Measurements from ENCODE around the gene TXNDC17. TPM values are rescaled to one million over a fixed set of nuclear protein-coding genes. Genes with fewer than 3 reads are reported as not detected.
A peak's percentile ranks its signal among the peaks of the same experiment; 100 is the strongest.

Gene TXNDC17
- total and polyA plus RNA-seq, 9 of the 15 experiments (the other 6 are each of a cell fraction or from before 2014, with no cell fraction given): 108 to 759 (median 179) TPM

GRCh38 chr17:6651354-6651918 lies 10.6 kb downstream of the TXNDC17 start, which contains the start of the genes C17orf100 and MED31:
C17orf100 (plus strand) TSS chr17:6651762; CDS start chr17:6651914, 152 bp downstream.
MED31 (minus strand) TSS chr17:6651605; CDS start chr17:6651528, 77 bp downstream.
- peaks cover 29% of the 10 kb centered on the region for H3K36me3 ChIP-seq (ENCODE audit: control insufficient read depth, insufficient read depth, low read length)
- CTCF ChIA-PET (ENCODE audit: low intra/inter-chr PET ratio): no interaction called here
- peaks cover 3% of the 10 kb centered on the region for H3K9me1 ChIP-seq (ENCODE audit: control insufficient read depth, insufficient read depth, low read length)
- intact Hi-C loops (cut with micrococcal nuclease) (no loop called here), in situ Hi-C loops (cut with MboI) (no loop called here)
- ATAC-seq (peak; percentile 100), FAIRE-seq (peak; percentile 97), DNase-seq (ENCODE audit: extremely low read depth in 1 of 4, low spot score in 3 of 4) (peak; percentile 92 to 98 (median 96))
- peak within 1 kb of the TSS; percentile 92 for H3K4me2 ChIP-seq (ENCODE audit: insufficient read depth, low read length)
- peaks cover 0 to 7% of the 10 kb centered on the region in 2 experiments; a peak in 2 of 5 replicates for H3K27me3 ChIP-seq (ENCODE audit: control insufficient read depth in 2 of 2, insufficient read depth in 2 of 2, low read length in 2 of 2)
- peaks cover 39% of the 10 kb centered on the region for H3K79me2 ChIP-seq (ENCODE audit: control insufficient read depth, insufficient read depth, low read length)
- peaks cover 14 to 16% of the 10 kb centered on the region in 2 experiments; a peak in 4 of 5 replicates for H3K4me1 ChIP-seq (replicated peaks in 1 of 2; ENCODE audit: control insufficient read depth in 2 of 2, insufficient read depth in 2 of 2, low read length in 2 of 2)
- H4K20me1 ChIP-seq (replicated peaks; ENCODE audit: control insufficient read depth, insufficient read depth, low read length): no peaks in the 10 kb centered on the region; the same call in 1 of the 2 replicates
- no TSS peak for BruUV-seq (replicated peaks)
- H3K9ac ChIP-seq (ENCODE audit: insufficient read depth in 1 of 2, low read depth in 2 of 2, low read length in 2 of 2): peak within 1 kb of the TSS; percentile 88 to 94
- POLR2A ChIA-PET: interaction anchor here (1.2 kb wide), 1 partner anchor 10 kb away, joined by 13 read pairs; the partner anchor contains the start of genes KIAA0753 and TXNDC17
- H3K9me3 ChIP-seq (replicated peaks; ENCODE audit: control insufficient read depth, insufficient read depth, low read depth, low read length): no peaks in the 10 kb centered on the region
- H3K4me3 ChIP-seq: peak within 1 kb of the TSS; percentile 61
- H2AFZ ChIP-seq (ENCODE audit: low read depth, low read length): peak within 1 kb of the TSS; percentile 94
- 0% methylated on average over 19 of the region's 35 CpGs for WGBS (ENCODE audit: insufficient coverage, low coverage, missing lambda C conversion rate)
- H3K27ac ChIP-seq (ENCODE audit: extremely low read depth, low read depth, low read length): peak within 1 kb of the TSS; percentile 96
- TF ChIP-seq REST (IDR thresholded peaks at IDR 0.05; ENCODE audit: borderline replicate concordance): no peak
- TF ChIP-seq REST (CRISPR knock-in tag; IDR thresholded peaks at IDR 0.05; ENCODE audit: low read depth): no peak
- TF ChIP-seq SRSF7 (optimal IDR thresholded peaks at IDR 0.05; ENCODE audit: low read depth, low read length): no peak
- peak; percentile 19; the same call in 1 of the 2 replicates for TF ChIP-seq CTBP1 (IDR thresholded peaks at IDR 0.05; ENCODE audit: borderline replicate concordance)
- no peak for TF ChIP-seq ZNF354B (CRISPR knock-in tag; IDR thresholded peaks at IDR 0.05)
- peak; percentile 78 for TF ChIP-seq SP1 (CRISPR knock-in tag; IDR thresholded peaks at IDR 0.05)
- TF ChIP-seq ARHGAP35 (IDR thresholded peaks at IDR 0.05; ENCODE audit: partially characterized antibody): no peak
- peak; percentile 73 for TF ChIP-seq ZNF143 (CRISPR knock-in tag; IDR thresholded peaks at IDR 0.05)
- peak; percentile 57 for TF ChIP-seq HCFC1 (IDR thresholded peaks at IDR 0.05; ENCODE audit: low read depth, low read length)
- TF ChIP-seq PHF8 (IDR thresholded peaks at IDR 0.05; ENCODE audit: borderline replicate concordance, low read length): peak; percentile 67; the same call in 1 of the 2 replicates
- TF ChIP-seq BCL6 (CRISPR knock-in tag; IDR thresholded peaks at IDR 0.05): no peak
- no peak for TF ChIP-seq ERF (CRISPR knock-in tag; IDR thresholded peaks at IDR 0.05)
- 0 out of 2 replicates have a peak, but pooled peaks have one; percentile 38 for TF ChIP-seq NFRKB (IDR thresholded peaks at IDR 0.05; ENCODE audit: low read depth)
- no peak for TF ChIP-seq HDAC6 (IDR thresholded peaks at IDR 0.05; ENCODE audit: low read depth, low read length)
- TF ChIP-seq NFIX (CRISPR knock-in tag; IDR thresholded peaks at IDR 0.05; ENCODE audit: low read depth): no peak
- TF ChIP-seq NELFE (IDR thresholded peaks at IDR 0.05; ENCODE audit: insufficient read depth, insufficient read length): no peak

Measured in K562 (cell line).